GM21528 (cell line): Measurements from ENCODE around the gene TCIRG1.
A peak's percentile ranks its signal among the peaks of the same experiment; 100 is the strongest.

ENCODE experiments used
- ATAC-seq: cut with Tn5 transposase; IDR thresholded peaks from one replicate; pipeline ENCODE4 v1.9.1; 2021; ENCODE audit warnings: mild to moderate bottlenecking, moderate library complexity; ENCODE audit not compliant: unreplicated experiment, low FRiP score

The TCIRG1 gene

DNA sequence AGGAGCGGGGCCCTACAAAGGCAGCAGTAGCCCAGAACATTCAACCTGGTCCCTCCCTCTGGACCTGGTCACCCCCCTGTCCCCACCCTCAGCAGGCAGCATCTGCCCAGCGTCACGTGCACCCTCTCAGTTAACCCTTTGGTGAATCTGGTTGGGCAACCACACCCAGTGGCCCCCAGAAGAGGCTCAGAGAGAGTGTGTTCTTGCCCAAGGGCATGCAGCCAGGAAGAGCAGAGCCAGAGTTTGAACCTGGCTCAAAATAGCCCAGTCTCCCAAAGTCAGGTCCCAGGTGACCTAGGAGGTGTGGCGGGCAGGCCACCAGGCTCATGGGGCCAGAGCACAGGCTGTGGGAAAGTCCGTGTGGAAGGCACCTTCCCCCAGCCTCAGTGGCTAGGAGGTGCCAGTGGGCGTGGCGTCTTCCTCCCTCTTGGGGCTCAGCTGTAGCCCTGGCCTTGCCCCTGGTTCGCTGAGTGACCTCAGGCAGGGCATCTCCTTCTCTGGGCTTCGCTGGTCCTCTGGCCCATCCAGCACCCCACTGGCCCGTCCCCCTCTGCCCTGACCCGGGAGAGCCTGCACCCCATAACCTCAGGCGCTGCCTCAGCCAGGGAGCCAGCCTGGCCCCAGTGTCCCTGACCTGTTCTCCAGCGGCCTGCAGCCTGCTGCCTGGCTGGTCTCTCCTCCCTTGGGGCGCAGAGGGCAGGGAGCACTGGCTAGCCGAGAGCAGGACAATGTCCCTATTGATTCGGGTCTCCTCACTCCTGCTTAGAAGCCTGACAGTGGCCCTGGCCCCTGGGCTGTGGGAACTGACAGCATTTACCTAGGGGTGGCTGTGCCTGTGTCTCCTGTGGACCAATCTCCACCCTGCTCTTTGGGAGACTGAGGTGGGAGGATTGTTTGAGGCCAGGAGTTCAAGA, 21.7 kb upstream of the TCIRG1 start:
- ATAC-seq: no peak

DNA sequence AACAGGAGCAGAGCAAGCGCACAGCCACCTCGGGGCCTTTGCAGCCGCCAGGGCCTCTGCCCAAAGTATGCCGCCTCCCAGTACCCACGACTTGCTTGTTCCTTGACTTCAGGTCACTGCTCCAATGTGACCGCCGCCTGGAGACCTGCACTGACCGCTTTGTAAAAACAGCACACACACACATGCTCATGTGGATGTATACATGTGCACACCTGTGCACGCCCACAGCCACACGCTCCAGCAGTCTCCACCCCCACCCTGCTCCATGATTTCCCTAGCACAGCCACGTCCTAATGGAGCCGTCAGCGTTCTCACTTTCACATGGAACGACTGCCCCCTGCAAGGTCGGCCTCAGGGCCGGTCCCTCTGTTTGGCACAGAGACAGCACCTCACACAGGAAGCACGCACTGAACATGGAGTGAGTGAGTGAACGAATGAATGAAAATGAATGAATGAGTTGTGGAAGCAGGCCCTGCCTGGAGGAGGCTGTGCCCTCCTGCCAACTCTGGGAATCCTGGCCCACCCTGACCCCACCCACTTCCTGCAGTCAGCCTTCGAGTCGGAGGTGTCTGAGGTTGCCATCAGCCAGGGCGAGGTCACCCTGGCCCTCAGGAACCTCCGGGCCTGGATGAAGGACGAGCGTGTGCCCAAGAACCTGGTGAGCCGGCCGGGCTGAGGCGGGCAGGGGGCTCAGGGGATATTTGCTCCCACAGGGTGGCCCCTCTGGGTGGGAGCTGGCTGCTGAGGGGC, 20.7 kb upstream of the TCIRG1 start:
- ATAC-seq: no peak

- ATAC-seq: no peak
Measured at GRCh38 chr11:68018730-68019190, 20.1 kb upstream of the TCIRG1 start.

GRCh38 chr11:68019486-68019885, 19.3 kb upstream of the TCIRG1 start:
- no peak for ATAC-seq

DNA sequence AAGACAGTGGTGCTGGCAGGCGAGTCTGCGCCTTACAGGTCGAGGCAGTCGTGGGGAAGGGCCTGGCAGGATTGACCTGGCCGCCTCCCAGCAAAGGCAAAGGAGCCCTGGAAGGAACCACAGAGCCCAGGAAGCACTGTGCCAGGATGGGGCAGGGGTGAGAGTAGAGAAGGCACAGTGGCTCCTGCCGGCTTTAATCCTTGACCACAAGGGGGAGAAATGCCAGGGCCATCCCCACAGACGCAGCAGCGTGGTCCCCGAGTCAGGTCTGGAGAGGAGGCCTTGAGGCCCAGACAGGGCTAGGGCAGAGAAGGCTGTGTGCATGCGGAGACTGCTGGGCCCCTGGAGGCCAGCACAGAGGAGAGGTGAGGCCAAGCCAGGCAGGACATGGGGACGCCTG, 18.2 kb upstream of the TCIRG1 start:
- ATAC-seq: no peak

GRCh38 chr11:68021167-68021787, 17.5 kb upstream of the TCIRG1 start:
- ATAC-seq: no peak

DNA sequence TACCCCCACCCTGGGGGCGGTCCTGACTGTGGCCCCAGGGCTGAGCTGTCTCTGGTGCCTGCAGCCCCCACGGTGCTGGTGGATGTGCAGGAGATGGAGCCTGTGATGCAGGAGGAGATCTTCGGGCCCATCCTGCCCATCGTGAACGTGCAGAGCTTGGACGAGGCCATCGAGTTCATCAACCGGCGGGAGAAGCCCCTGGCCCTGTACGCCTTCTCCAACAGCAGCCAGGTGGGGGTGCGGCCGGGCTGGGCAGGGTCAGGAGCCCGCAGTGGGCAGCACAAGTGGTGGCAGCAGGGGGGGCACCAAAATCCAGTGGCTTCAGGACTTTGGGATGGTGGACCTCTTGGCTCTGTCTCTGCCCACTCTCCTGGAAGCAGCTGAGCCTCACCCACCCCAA, 16.3 kb upstream of the TCIRG1 start:
- no peak for ATAC-seq

DNA sequence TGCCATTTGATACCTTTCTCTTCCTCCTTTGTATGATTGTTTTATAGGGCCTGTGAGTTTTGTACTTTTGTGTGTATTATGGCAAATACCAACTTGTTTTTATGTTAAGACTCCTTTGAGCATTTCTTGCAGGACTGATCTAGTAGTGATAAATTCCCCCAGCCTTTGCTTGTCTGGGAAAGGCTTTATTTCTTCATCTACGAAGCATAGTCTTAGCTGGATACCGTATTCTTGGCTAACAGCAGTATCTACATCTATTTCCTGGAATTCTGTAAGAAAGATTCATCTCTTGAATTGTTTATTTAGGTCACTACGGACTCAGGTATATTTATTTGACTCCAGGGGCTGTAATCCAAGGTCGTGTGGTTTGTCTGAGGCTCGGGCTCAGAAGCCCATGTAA, 14.3 kb upstream of the TCIRG1 start:
- no peak for ATAC-seq

- ATAC-seq: no peak
Measured at GRCh38 chr11:68025047-68025446, 13.8 kb upstream of the TCIRG1 start.

DNA sequence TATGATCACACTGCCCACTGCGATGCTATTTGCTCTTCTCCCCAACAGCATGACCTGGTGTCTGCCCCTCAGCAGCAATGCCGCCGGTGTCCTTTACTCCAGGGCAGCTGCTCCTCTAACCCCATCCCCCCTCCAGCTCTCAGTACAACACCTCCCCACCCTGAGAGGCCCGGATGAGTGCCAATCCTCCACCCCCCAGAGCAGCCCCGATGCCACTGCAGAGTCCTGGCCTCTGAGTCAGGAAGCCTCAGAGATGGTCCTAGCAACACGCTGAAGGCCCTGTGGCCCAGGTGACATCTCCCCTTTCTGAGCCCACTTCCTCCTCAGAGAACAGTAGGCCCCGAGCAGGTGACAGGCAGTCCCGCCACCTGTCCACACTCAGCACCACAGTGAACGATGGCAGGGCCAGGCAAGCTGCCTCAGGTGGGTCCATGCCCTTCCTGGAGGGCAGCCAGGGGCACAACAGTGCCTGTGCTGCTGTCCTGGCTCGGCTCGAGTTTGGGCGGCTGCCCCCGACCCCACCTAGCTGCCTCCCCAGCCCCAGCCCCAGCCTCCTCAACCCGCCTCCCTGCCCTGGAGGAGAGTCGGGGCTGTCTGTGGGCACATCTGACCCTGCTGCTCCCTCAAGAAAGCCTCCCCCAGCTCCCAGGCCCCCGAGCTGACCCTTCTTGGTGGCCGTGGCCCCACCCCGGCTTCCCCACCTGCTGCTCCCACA, 12.3 kb upstream of the TCIRG1 start:
- no peak for ATAC-seq

DNA sequence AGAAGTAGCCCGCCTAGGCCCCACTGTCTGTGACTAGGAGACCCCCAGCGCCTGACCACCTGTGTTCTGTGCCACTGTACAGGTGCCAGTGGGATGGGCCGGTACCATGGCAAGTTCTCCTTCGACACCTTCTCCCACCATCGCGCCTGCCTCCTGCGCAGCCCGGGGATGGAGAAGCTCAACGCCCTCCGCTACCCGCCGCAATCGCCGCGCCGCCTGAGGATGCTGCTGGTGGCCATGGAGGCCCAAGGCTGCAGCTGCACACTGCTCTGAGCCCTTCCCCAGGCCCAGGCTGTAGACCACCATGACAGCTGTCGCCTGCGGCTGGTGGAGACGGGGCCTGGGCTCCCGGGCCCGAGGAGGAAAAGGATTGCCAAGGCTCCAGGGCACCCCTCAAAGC, 11.2 kb upstream of the TCIRG1 start:
- no peak for ATAC-seq

- ATAC-seq: no peak
Measured at GRCh38 chr11:68028802-68029545, 9.9 kb upstream of the TCIRG1 start.

GRCh38 chr11:68030318-68031143, 8.3 kb upstream of the TCIRG1 start, which contains the start of gene NDUFS8:
Gene NDUFS8, plus strand, starts transcription at chr11:68030681. Its CDS starts 1,471 bp downstream, at chr11:68032152.
- peak; percentile 80 for ATAC-seq

GRCh38 chr11:68031144-68031464, 7.7 kb upstream of the TCIRG1 start:
- ATAC-seq: no peak

DNA sequence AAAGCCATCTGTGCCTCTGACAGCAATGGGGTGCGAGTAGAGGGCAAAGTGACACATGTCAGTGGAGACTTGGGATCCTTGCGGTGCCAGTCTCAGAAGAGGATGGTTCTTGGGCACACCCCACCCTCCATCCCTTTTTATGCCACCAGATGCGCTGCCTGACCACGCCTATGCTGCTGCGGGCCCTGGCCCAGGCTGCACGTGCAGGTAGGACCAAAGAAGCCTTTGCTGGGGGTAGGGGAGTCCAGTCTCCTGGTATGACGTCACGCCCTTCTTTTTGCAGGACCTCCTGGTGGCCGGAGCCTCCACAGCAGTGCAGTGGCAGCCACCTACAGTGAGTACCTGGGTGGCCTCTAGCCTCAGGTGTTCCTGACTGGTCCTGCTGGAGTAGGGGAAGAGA, 6.8 kb upstream of the TCIRG1 start:
- ATAC-seq: no peak

DNA sequence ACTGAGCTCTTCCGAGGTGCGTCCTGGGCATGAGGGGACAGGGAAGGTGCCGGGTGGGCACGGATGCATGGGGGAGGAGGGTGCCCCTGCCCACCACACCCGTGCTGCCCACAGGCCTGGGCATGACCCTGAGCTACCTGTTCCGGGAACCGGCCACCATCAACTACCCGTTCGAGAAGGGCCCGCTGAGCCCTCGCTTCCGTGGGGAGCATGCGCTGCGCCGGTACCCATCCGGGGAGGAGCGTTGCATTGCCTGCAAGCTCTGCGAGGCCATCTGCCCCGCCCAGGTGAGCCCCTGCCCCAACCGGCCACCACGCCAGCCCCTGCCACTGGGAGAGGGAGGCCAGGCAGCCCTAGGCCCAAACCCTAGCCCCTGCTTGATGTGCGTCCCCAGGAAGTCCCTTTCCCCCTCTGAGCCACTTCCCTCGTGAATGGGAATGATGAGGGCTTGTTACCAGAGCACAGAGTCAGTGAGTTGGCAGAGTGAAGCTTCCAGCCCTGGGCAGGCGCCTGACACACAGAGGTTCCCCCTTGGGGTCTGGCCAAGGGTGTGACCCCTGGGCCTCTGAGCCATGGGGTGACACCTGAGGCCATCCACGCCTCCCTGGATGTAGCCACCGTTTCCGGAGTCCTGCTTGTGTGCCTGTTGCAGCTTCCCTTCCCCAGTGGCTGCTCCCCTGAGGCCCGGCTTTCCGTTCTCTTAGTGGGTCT, 5.7 kb upstream of the TCIRG1 start:
- no peak for ATAC-seq

DNA sequence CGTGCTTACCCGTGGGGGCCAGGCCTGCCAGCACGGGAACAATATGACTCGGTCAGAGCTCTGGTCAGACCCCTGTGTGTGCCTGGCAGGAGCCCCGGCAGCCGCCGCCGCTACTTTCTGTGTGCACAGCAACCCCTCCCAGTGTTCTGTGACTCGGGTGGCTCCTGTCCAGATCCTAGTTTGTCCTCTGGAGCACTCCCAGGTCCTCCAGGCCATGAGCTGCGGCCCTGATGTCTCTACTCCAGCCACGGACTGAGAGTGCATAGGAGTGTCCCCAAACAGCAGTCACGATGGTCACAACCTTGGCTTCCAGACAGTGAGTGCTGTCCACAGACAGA, 5.1 kb upstream of the TCIRG1 start:
- ATAC-seq: no peak

DNA sequence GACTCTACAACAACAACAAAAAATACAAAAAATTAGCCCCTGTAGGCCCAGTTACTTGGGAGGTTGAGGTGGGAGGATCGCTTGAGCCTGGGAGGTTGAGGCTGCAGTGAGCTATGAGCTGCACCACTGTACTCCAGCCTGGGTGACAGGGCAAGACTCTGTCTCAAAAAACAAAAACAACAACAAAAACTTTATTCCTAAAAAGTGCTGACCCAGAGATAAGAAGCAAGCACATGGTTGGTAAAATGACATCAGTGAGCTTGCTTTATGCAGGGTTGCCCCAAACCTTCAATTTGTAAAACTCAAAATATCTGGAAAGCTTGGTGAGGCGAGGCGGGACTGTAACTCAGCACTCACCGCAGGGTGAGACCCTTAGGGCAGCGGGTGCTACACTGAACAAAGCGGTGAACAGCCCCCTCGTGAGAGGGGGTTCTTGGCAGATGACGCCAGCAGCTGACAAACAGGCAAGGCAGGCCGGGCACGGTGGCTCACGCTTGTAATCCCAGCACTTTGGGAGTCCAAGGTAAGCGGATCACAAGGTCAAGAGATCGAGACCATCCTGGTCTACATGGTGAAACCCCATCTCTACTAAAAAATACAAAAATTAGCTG, 3.5 kb upstream of the TCIRG1 start:
- no peak for ATAC-seq
